ENCODE data around the gene GALNT14.

GALNT14 gene

GRCh38 chr2:30981510-30981909, 156.7 kb downstream of the GALNT14 start:
- DNase-seq = no peak
- H3K9me3 Mint-ChIP-seq = no peaks in the 10 kb centered on the region
- H3K4me1 Mint-ChIP-seq (ENCODE audit: low read depth) = peaks cover 2% of the 10 kb centered on the region

GRCh38 chr2:30981096-30981495, 157.1 kb downstream of the GALNT14 start:
- Mint-ChIP-seq H3K4me1 (ENCODE audit: low read depth) (peaks cover 2% of the 10 kb centered on the region), H3K4me3 (no peak overlapping the region), H3K27me3 (peaks cover 8% of the 10 kb centered on the region), H3K36me3 (ENCODE audit: low read depth) (no peaks in the 10 kb centered on the region), H3K9me3 (no peaks in the 10 kb centered on the region), H3K27ac (no peak overlapping the region)
- no peak for DNase-seq

More at GRCh38 chr2:30981510-30981909, 156.7 kb downstream of the GALNT14 start:
- no peak overlapping the region for H3K27ac Mint-ChIP-seq
- H3K27me3 Mint-ChIP-seq = peaks cover 8% of the 10 kb centered on the region
- H3K36me3 Mint-ChIP-seq (ENCODE audit: low read depth) = no peaks in the 10 kb centered on the region
- H3K4me3 Mint-ChIP-seq = no peak overlapping the region

GRCh38 chr2:30979822-30980245, 158.4 kb downstream of the GALNT14 start:
- Mint-ChIP-seq H3K27me3 (peaks cover 8% of the 10 kb centered on the region), H3K4me3 (no peak overlapping the region), H3K27ac (no peak overlapping the region), H3K9me3 (no peaks in the 10 kb centered on the region), H3K36me3 (ENCODE audit: low read depth) (no peaks in the 10 kb centered on the region), H3K4me1 (ENCODE audit: low read depth) (peaks cover 2% of the 10 kb centered on the region)
- no peak for DNase-seq

- Mint-ChIP-seq H3K4me1 (ENCODE audit: low read depth) (peaks cover 2% of the 10 kb centered on the region), H3K27me3 (peaks cover 8% of the 10 kb centered on the region), H3K9me3 (no peaks in the 10 kb centered on the region), H3K36me3 (ENCODE audit: low read depth) (no peaks in the 10 kb centered on the region), H3K27ac (no peak overlapping the region), H3K4me3 (no peak overlapping the region)
- no peak for DNase-seq
Measured at GRCh38 chr2:30978854-30979253, 159.4 kb downstream of the GALNT14 start.

- H3K4me1 Mint-ChIP-seq (ENCODE audit: low read depth) = peaks cover 2% of the 10 kb centered on the region
- DNase-seq = no peak
- peaks cover 8% of the 10 kb centered on the region for H3K27me3 Mint-ChIP-seq
- H3K36me3 Mint-ChIP-seq (ENCODE audit: low read depth) = no peaks in the 10 kb centered on the region
- H3K9me3 Mint-ChIP-seq = no peaks in the 10 kb centered on the region
- H3K4me3 Mint-ChIP-seq = no peak overlapping the region
- H3K27ac Mint-ChIP-seq = no peak overlapping the region
Measured at GRCh38 chr2:30978044-30978443, 160.2 kb downstream of the GALNT14 start.

GRCh38 chr2:30975156-30975555, 163.1 kb downstream of the GALNT14 start:
- H3K36me3 Mint-ChIP-seq (ENCODE audit: low read depth) = no peaks in the 10 kb centered on the region

GRCh38 chr2:30974554-30974953, 163.7 kb downstream of the GALNT14 start:
- DNase-seq = no peak
- no peaks in the 10 kb centered on the region for H3K9me3 Mint-ChIP-seq
- peaks cover 2% of the 10 kb centered on the region for H3K4me1 Mint-ChIP-seq (ENCODE audit: low read depth)
- H3K27ac Mint-ChIP-seq = no peak overlapping the region
- H3K4me3 Mint-ChIP-seq = no peak overlapping the region
- peaks cover 8% of the 10 kb centered on the region for H3K27me3 Mint-ChIP-seq
- no peaks in the 10 kb centered on the region for H3K36me3 Mint-ChIP-seq (ENCODE audit: low read depth)

More at GRCh38 chr2:30975156-30975555, 163.1 kb downstream of the GALNT14 start:
- no peaks in the 10 kb centered on the region for H3K9me3 Mint-ChIP-seq
- peaks cover 2% of the 10 kb centered on the region for H3K4me1 Mint-ChIP-seq (ENCODE audit: low read depth)
- H3K27me3 Mint-ChIP-seq = peaks cover 8% of the 10 kb centered on the region
- H3K27ac Mint-ChIP-seq = no peak overlapping the region
- H3K4me3 Mint-ChIP-seq = no peak overlapping the region
- DNase-seq = no peak

GRCh38 chr2:30974092-30974491, 164.1 kb downstream of the GALNT14 start:
- Mint-ChIP-seq H3K4me1 (ENCODE audit: low read depth) (peaks cover 2% of the 10 kb centered on the region), H3K27ac (no peak overlapping the region), H3K4me3 (no peak overlapping the region), H3K27me3 (peaks cover 12% of the 10 kb centered on the region), H3K9me3 (no peaks in the 10 kb centered on the region), H3K36me3 (ENCODE audit: low read depth) (no peaks in the 10 kb centered on the region)
- no peak for DNase-seq

GRCh38 chr2:30971231-30972025, 166.8 kb downstream of the GALNT14 start:
- no peaks in the 10 kb centered on the region for H3K36me3 Mint-ChIP-seq (ENCODE audit: low read depth)
- H3K9me3 Mint-ChIP-seq = no peaks in the 10 kb centered on the region
- H3K4me3 Mint-ChIP-seq = no peak overlapping the region
- H3K4me1 Mint-ChIP-seq (ENCODE audit: low read depth) = no peaks in the 10 kb centered on the region
- no peak for DNase-seq
- H3K27me3 Mint-ChIP-seq = peaks cover 4% of the 10 kb centered on the region
- no peak overlapping the region for H3K27ac Mint-ChIP-seq

GRCh38 chr2:30968660-30969397, 169.4 kb downstream of the GALNT14 start:
- no peaks in the 10 kb centered on the region for H3K9me3 Mint-ChIP-seq
- H3K4me3 Mint-ChIP-seq = no peak overlapping the region
- no peaks in the 10 kb centered on the region for H3K4me1 Mint-ChIP-seq (ENCODE audit: low read depth)
- H3K36me3 Mint-ChIP-seq (ENCODE audit: low read depth) = no peaks in the 10 kb centered on the region
- peaks cover 7% of the 10 kb centered on the region for H3K27me3 Mint-ChIP-seq
- no peak overlapping the region for H3K27ac Mint-ChIP-seq
- no peak for DNase-seq

- Mint-ChIP-seq H3K27ac (no peak overlapping the region), H3K4me3 (no peak overlapping the region), H3K4me1 (ENCODE audit: low read depth) (no peaks in the 10 kb centered on the region), H3K9me3 (no peaks in the 10 kb centered on the region), H3K27me3 (peaks cover 7% of the 10 kb centered on the region), H3K36me3 (ENCODE audit: low read depth) (no peaks in the 10 kb centered on the region)
- no peak for DNase-seq
Measured at GRCh38 chr2:30966786-30967185, 171.5 kb downstream of the GALNT14 start.

GRCh38 chr2:30965022-30965531, 173.2 kb downstream of the GALNT14 start:
- Mint-ChIP-seq H3K27ac (no peak overlapping the region), H3K9me3 (no peaks in the 10 kb centered on the region), H3K4me1 (ENCODE audit: low read depth) (no peaks in the 10 kb centered on the region), H3K4me3 (no peak overlapping the region), H3K36me3 (ENCODE audit: low read depth) (no peaks in the 10 kb centered on the region), H3K27me3 (peaks cover 7% of the 10 kb centered on the region)
- no peak for DNase-seq

GRCh38 chr2:30964334-30965005, 173.8 kb downstream of the GALNT14 start:
- Mint-ChIP-seq H3K4me3 (no peak overlapping the region), H3K27ac (no peak overlapping the region), H3K36me3 (ENCODE audit: low read depth) (no peaks in the 10 kb centered on the region), H3K9me3 (no peaks in the 10 kb centered on the region), H3K27me3 (peaks cover 7% of the 10 kb centered on the region), H3K4me1 (ENCODE audit: low read depth) (no peaks in the 10 kb centered on the region)
- DNase-seq = no peak

- no peak for DNase-seq
- no peaks in the 10 kb centered on the region for H3K4me1 Mint-ChIP-seq (ENCODE audit: low read depth)
- H3K36me3 Mint-ChIP-seq (ENCODE audit: low read depth) = no peaks in the 10 kb centered on the region
- no peaks in the 10 kb centered on the region for H3K9me3 Mint-ChIP-seq
- no peak overlapping the region for H3K27ac Mint-ChIP-seq
- H3K4me3 Mint-ChIP-seq = no peak overlapping the region
- peaks cover 3% of the 10 kb centered on the region for H3K27me3 Mint-ChIP-seq
Measured at GRCh38 chr2:30963184-30963583, 175.1 kb downstream of the GALNT14 start.
